Measurements from ENCODE around the gene WDR82.

The WDR82 gene

DNA sequence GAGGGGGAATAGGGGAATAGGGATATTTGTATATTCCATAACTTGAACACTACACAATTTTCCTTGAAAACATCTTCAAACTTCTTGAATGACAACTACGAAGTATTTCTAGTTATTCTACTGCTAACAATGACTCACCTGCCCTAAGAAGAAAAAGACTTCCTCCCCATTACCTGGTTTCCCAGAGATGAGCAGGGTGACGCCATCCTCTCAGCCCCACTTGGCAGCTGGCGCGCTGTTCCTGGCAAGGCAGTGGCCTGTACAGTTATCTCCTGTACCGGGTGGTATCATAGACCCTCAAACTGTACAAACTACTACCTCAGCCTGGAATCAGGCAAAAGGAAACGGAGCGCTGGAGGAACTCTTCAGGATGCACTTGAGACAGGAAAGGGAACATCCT, 10.4 kb downstream of the WDR82 start:
- H2AFZ ChIP-seq (ENCODE audit: low read depth, low read length), result no peak overlapping the region
- H3K4me3 ChIP-seq (ENCODE audit: low read depth in 1 of 2, low read length in 2 of 2), result no peak overlapping the region
- H4K20me1 ChIP-seq (ENCODE audit: insufficient read depth, low read length), result peaks cover 74% of the 10 kb centered on the region
- H3K4me1 ChIP-seq (ENCODE audit: insufficient read depth, low read length), result peaks cover 6% of the 10 kb centered on the region; the same call in 1 of the 2 replicates
- peaks cover 93% of the 10 kb centered on the region for H3K36me3 ChIP-seq (ENCODE audit: insufficient read depth, low read length)
- peaks cover 92% of the 10 kb centered on the region for H3K79me2 ChIP-seq (ENCODE audit: insufficient read depth, low read length)
- H3K27me3 ChIP-seq (ENCODE audit: insufficient read depth, low read length, poor library complexity), result no peaks in the 10 kb centered on the region
- no peak overlapping the region for H3K9ac ChIP-seq (ENCODE audit: low read depth, low read length)
- DNase-seq (no peak), ATAC-seq (ENCODE audit: insufficient read depth, low read depth) (no peak)
- TF ChIP-seq, protein P1, sequence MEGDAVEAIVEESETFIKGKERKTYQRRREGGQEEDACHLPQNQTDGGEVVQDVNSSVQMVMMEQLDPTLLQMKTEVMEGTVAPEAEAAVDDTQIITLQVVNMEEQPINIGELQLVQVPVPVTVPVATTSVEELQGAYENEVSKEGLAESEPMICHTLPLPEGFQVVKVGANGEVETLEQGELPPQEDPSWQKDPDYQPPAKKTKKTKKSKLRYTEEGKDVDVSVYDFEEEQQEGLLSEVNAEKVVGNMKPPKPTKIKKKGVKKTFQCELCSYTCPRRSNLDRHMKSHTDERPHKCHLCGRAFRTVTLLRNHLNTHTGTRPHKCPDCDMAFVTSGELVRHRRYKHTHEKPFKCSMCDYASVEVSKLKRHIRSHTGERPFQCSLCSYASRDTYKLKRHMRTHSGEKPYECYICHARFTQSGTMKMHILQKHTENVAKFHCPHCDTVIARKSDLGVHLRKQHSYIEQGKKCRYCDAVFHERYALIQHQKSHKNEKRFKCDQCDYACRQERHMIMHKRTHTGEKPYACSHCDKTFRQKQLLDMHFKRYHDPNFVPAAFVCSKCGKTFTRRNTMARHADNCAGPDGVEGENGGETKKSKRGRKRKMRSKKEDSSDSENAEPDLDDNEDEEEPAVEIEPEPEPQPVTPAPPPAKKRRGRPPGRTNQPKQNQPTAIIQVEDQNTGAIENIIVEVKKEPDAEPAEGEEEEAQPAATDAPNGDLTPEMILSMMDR (IDR thresholded peaks at IDR 0.05; ENCODE audit: borderline replicate concordance, extremely low read depth, low read length, poor library complexity, severe bottlenecking), result no peak
- TF ChIP-seq EZH2 (IDR thresholded peaks at IDR 0.05; ENCODE audit: borderline replicate concordance, low read depth, low read length, severe bottlenecking), result no peak
- H3K4me2 ChIP-seq (ENCODE audit: insufficient read depth, low read length), result no peak overlapping the region
- H3K27ac ChIP-seq (ENCODE audit: low read length), result no peak overlapping the region
- H3K9me3 ChIP-seq (ENCODE audit: insufficient read depth, low read length, severe bottlenecking), result no peaks in the 10 kb centered on the region

DNA sequence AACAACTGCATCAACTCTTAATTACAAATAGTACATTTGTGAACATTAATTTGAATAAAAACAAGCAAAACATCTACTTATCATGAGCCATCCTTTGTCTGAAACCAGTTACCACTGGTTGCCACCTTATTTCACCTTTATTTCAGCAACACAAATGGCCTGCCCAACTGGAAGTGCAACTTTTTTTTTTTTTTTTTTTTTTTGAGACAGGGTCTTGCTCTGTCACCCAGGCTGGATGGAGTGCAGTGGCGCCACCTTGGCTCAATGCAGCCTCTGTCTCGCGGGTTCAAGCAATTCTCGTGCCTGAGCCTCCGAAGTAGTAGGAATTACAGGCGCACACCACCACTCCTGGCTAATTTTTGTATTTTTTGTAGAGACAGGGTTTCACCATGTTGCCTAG, 13.1 kb downstream of the WDR82 start:
- H4K20me1 ChIP-seq (ENCODE audit: insufficient read depth, low read length), result peaks cover 59% of the 10 kb centered on the region; the same call in 1 of the 2 replicates
- H3K4me2 ChIP-seq (ENCODE audit: insufficient read depth, low read length), result no peak overlapping the region

DNA sequence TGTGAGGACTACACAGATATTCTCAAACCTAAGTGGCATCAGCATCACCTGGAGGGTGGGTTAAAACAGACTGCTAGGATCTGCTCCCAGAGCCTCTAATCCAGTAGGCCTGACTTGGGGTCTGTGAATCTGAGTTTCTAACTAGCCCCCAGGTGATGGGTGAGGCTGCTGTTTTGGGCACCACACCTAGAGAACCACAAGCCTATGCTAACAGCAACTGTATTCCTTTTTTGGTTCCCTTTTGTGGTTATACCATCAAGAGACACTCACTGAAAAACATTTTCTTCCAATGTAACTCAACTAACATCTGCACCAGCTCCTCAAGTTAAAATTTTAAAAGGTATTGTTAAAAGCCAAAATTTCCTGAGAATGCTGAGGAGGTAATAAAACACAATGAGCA, 16.0 kb downstream of the WDR82 start:
- no peaks in the 10 kb centered on the region for H3K27me3 ChIP-seq (ENCODE audit: insufficient read depth, low read length, poor library complexity)
- no peak overlapping the region for H2AFZ ChIP-seq (ENCODE audit: low read depth, low read length)
- H3K9me3 ChIP-seq (ENCODE audit: insufficient read depth, low read length, severe bottlenecking), result no peaks in the 10 kb centered on the region
- peaks cover 97% of the 10 kb centered on the region for H3K36me3 ChIP-seq (ENCODE audit: insufficient read depth, low read length)
- H3K79me2 ChIP-seq (ENCODE audit: insufficient read depth, low read length), result peaks cover 80% of the 10 kb centered on the region
- H3K4me1 ChIP-seq (ENCODE audit: insufficient read depth, low read length), result peaks cover 8% of the 10 kb centered on the region
- H4K20me1 ChIP-seq (ENCODE audit: insufficient read depth, low read length), result peaks cover 51% of the 10 kb centered on the region; the same call in 1 of the 2 replicates
- no peak overlapping the region for H3K4me2 ChIP-seq (ENCODE audit: insufficient read depth, low read length)
- no peak for DNase-seq
- ATAC-seq (ENCODE audit: insufficient read depth, low read depth), result no peak
- no peak for TF ChIP-seq EZH2 (IDR thresholded peaks at IDR 0.05; ENCODE audit: borderline replicate concordance, low read depth, low read length, severe bottlenecking)
- TF ChIP-seq, protein P1 (IDR thresholded peaks at IDR 0.05; ENCODE audit: borderline replicate concordance, extremely low read depth, low read length, poor library complexity, severe bottlenecking), result no peak
- no peak overlapping the region for H3K9ac ChIP-seq (ENCODE audit: low read depth, low read length)
- no peak overlapping the region for H3K4me3 ChIP-seq (ENCODE audit: low read depth in 1 of 2, low read length in 2 of 2)
- H3K27ac ChIP-seq (ENCODE audit: low read length), result no peak overlapping the region

More for the DNA sequence above, 13.1 kb downstream of the WDR82 start:
- Histone ChIP-seq H2AFZ (ENCODE audit: low read depth, low read length) (no peak overlapping the region), H3K79me2 (ENCODE audit: insufficient read depth, low read length) (peaks cover 90% of the 10 kb centered on the region), H3K9ac (ENCODE audit: low read depth, low read length) (no peak overlapping the region), H3K9me3 (ENCODE audit: insufficient read depth, low read length, severe bottlenecking) (no peaks in the 10 kb centered on the region), H3K36me3 (ENCODE audit: insufficient read depth, low read length) (peaks cover 94% of the 10 kb centered on the region), H3K4me3 (ENCODE audit: low read depth in 1 of 2, low read length in 2 of 2) (no peak overlapping the region), H3K4me1 (ENCODE audit: insufficient read depth, low read length) (no peaks in the 10 kb centered on the region), H3K27me3 (ENCODE audit: insufficient read depth, low read length, poor library complexity) (no peaks in the 10 kb centered on the region), H3K27ac (ENCODE audit: low read length) (no peak overlapping the region)
- DNase-seq (no peak), ATAC-seq (ENCODE audit: insufficient read depth, low read depth) (0 out of 3 replicates have a peak, but pooled peaks have one; percentile 37)
- TF ChIP-seq, protein P1 (IDR thresholded peaks at IDR 0.05; ENCODE audit: borderline replicate concordance, extremely low read depth, low read length, poor library complexity, severe bottlenecking), result peak; percentile 38
- no peak for TF ChIP-seq EZH2 (IDR thresholded peaks at IDR 0.05; ENCODE audit: borderline replicate concordance, low read depth, low read length, severe bottlenecking)

Measured in DND-41 (cell line).